Mesendoderm (in vitro differentiated cells): ENCODE measurements around the gene SHROOM3.

Experiments used
- DNase-seq: peaks from one replicate; pipeline ENCODE4 v3.0.0; 2013
- H2AK5ac ChIP-seq: 2 replicates; pipeline ENCODE4 v1.6.1; 2013; ENCODE audit warnings: low read length, inconsistent platforms
- H2BK120ac ChIP-seq: 2 replicates; pipeline ENCODE4 v1.6.1; 2013; ENCODE audit warnings: low read depth, mild to moderate bottlenecking, low read length, moderate library complexity, mixed read lengths
- H2BK15ac ChIP-seq: replicated peaks from 2 replicates; pipeline ENCODE4 v1.6.1; 2013; ENCODE audit warnings: low read depth, mild to moderate bottlenecking, moderate library complexity
- H2BK5ac ChIP-seq: 2 replicates; pipeline ENCODE4 v1.6.1; 2013; ENCODE audit warnings: low read length, inconsistent platforms
- H3K18ac ChIP-seq: 2 replicates; pipeline ENCODE4 v1.6.1; 2013; ENCODE audit warnings: mild to moderate bottlenecking, low read length, mixed read lengths
- H3K23ac ChIP-seq: one replicate; pipeline ENCODE4 v1.6.1; 2013; ENCODE audit warnings: low read length
- H3K27ac ChIP-seq: 2 replicates; pipeline ENCODE4 v1.5.1; 2013; ENCODE audit warnings: low read depth, mild to moderate bottlenecking, inconsistent platforms, low read length, moderate library complexity
- H3K27me3 ChIP-seq: 2 replicates; pipeline ENCODE4 v1.6.1; 2013; ENCODE audit warnings: low read length, control low read depth, mild to moderate bottlenecking, inconsistent platforms; ENCODE audit not compliant: insufficient read depth, poor library complexity
- H3K36me3 ChIP-seq: 2 replicates; pipeline ENCODE4 v1.6.1; 2013; ENCODE audit warnings: low read length, inconsistent platforms; ENCODE audit not compliant: control insufficient read depth, insufficient read depth
- H3K4ac ChIP-seq: one replicate; pipeline ENCODE4 v1.6.1; 2013; ENCODE audit warnings: low read depth, mild to moderate bottlenecking, low read length, moderate library complexity
- H3K4me1 ChIP-seq: 2 replicates; pipeline ENCODE4 v1.6.1; 2013; ENCODE audit warnings: low read depth, low read length, inconsistent platforms; ENCODE audit not compliant: control insufficient read depth
- H3K4me2 ChIP-seq: 2 replicates; pipeline ENCODE4 v1.6.1; 2013; ENCODE audit warnings: low read length
- H3K4me3 ChIP-seq: 2 replicates; pipeline ENCODE4 v1.5.1; 2013; ENCODE audit warnings: mild to moderate bottlenecking, low read length
- H3K56ac ChIP-seq: one replicate; pipeline ENCODE4 v1.6.1; 2013; ENCODE audit warnings: low read length
- H3K79me1 ChIP-seq: 2 replicates; pipeline ENCODE4 v1.6.1; 2013; ENCODE audit warnings: low read length, inconsistent platforms
- H3K79me2 ChIP-seq: 2 replicates; pipeline ENCODE4 v1.6.1; 2013; ENCODE audit warnings: mild to moderate bottlenecking, low read length; ENCODE audit not compliant: control insufficient read depth, insufficient read depth
- H3K9ac ChIP-seq: 2 replicates; pipeline ENCODE4 v1.6.1; 2013; ENCODE audit warnings: low read length, inconsistent platforms
- H4K5ac ChIP-seq: one replicate; pipeline ENCODE4 v1.6.1; 2013; ENCODE audit warnings: low read length
- H4K8ac ChIP-seq: one replicate; pipeline ENCODE4 v1.6.1; 2013; ENCODE audit warnings: low read depth, mild to moderate bottlenecking, control low read depth, low read length, moderate library complexity
- WGBS: extraction: QIAGEN DNeasy Blood & Tissue Kit; methylation state at CpG from one replicate; pipeline ENCODE4 v1.1.7; 2013; ENCODE audit warnings: low lambda C conversion rate, missing lambda C conversion rate; ENCODE audit not compliant: insufficient coverage; ENCODE audit errors: extremely low coverage; 5-methylcytosine and 5-hydroxymethylcytosine counted together

SHROOM3 gene

DNA sequence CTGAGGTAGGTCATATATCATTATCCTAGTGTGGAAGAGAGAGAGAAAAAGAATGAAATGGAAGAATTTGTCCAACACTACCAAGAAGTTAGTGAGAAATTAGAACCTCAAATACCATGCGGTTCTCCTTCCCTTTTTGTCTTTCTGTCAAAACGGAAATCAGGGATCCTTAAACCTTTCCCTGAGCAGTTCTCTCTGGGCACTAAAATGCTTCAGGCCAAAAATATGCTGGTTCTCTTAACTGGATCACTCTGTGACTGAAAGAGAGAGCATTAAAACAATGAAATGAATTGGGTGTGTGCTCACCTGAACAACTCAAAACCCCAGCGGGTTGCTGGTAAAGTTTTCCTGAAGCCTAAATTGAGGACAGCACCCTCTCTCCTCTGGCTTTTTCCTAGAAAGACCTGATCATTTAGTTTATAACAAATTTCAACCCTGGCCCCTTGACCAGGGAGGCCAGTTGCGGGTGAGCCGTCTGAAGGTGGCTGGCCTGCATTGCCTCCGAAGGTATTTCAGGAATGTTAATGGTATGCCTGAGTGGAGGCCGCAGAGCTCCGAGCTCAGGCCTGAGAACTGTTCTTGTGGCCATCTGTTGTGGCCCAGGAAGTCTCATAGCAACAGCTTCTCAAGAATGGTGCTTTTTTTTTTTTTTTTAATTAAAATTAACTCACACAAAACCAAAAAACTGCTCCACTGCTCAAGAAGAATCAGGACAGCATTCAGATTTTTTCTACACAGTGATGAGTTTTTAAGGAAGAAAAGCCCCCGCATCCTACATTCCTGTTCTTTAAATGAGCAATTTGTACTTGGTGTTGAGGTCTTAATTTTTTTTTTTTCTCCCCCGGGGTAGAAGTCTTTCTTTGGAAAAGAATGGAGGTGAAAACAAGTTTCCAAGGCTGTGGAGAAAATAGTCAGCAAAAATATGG lies 155.1 kb downstream of the SHROOM3 start:
- H3K4me2 ChIP-seq: no peak overlapping the region
- peak overlapping the region; percentile 95 for H3K27ac ChIP-seq
- H2BK120ac ChIP-seq: no peak overlapping the region
- peaks cover 11% of the 10 kb centered on the region for H3K4me1 ChIP-seq
- H3K36me3 ChIP-seq: no peaks in the 10 kb centered on the region
- no peak overlapping the region for H4K5ac ChIP-seq
- no peaks in the 10 kb centered on the region for H3K79me1 ChIP-seq
- peak overlapping the region; percentile 72 for H2BK5ac ChIP-seq
- no peak overlapping the region for H3K9ac ChIP-seq
- H3K18ac ChIP-seq: peak overlapping the region; percentile 98
- H3K4ac ChIP-seq: peak overlapping the region; percentile 27
- no peak overlapping the region for H3K4me3 ChIP-seq
- no peak overlapping the region for H4K8ac ChIP-seq
- no peaks in the 10 kb centered on the region for H3K79me2 ChIP-seq
- no peaks in the 10 kb centered on the region for H3K27me3 ChIP-seq
- H2BK15ac ChIP-seq: peak overlapping the region; percentile 98
- no CpG with 5 or more reads among the region's 10 CpGs for WGBS
- no peak overlapping the region for H3K23ac ChIP-seq
- DNase-seq: peak; percentile 99
- H2AK5ac ChIP-seq: no peak overlapping the region
- H3K56ac ChIP-seq: peak overlapping the region; percentile 53

DNA sequence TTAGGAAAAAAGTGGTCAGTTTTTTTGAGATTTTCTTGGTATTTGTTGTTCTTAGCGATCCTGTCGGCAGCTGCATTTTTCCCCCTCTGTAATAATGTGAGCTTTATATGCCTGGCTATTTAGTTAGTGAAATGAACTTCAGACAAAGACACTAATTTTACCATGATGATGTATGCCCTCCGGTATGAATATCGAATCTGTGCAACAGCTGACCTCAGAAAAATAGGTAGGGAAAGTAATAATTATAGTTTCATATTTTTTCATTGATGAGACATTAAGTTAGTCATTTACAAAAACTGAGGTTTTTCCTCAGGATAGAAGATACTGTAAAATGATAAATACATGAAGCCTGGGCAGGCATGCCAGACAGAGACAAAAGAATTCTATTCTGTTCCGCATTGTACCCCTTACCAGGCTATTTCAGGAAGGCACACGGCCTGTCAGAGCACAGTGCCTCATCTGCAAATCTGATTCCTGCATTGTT lies 155.8 kb downstream of the SHROOM3 start:
- no peak overlapping the region for H2BK120ac ChIP-seq
- H4K5ac ChIP-seq: no peak overlapping the region
- no peak overlapping the region for H3K4me3 ChIP-seq
- peaks cover 11% of the 10 kb centered on the region for H3K4me1 ChIP-seq
- no peak overlapping the region for H2BK5ac ChIP-seq
- no peak overlapping the region for H4K8ac ChIP-seq
- peak overlapping the region; percentile 51 for H3K18ac ChIP-seq
- peak overlapping the region; percentile 98 for H2BK15ac ChIP-seq
- no peak overlapping the region for H3K23ac ChIP-seq
- H3K4me2 ChIP-seq: no peak overlapping the region
- H3K56ac ChIP-seq: no peak overlapping the region
- no peak overlapping the region for H3K4ac ChIP-seq
- DNase-seq: no peak
- H3K27ac ChIP-seq: peak overlapping the region; percentile 60
- no peaks in the 10 kb centered on the region for H3K27me3 ChIP-seq
- H3K36me3 ChIP-seq: no peaks in the 10 kb centered on the region
- WGBS: no CpG with 5 or more reads among the region's 6 CpGs
- H3K9ac ChIP-seq: no peak overlapping the region
- no peak overlapping the region for H2AK5ac ChIP-seq
- H3K79me2 ChIP-seq: no peaks in the 10 kb centered on the region
- H3K79me1 ChIP-seq: no peaks in the 10 kb centered on the region

DNA sequence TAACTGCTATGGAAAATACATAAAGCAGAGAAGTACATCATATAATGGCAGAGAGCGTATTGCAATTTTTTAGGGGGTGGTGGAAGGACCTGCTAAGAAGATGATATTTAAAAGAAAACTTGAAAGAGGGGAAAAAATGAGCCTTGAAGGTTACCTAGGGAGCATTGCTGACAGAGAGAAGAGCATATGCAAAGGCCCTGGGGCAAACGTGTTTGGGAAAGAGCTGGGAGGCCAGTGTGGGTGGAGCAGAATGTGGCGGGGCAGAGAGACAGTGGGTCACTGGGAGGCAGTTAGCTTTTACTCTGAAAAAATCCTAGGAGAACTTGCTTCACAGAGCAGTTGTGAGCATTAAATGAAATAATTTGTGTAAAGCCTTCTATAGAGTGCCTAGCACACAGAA lies 157.0 kb downstream of the SHROOM3 start:
- Histone ChIP-seq H3K4me2 (no peak overlapping the region), H2BK5ac (no peak overlapping the region), H3K4me3 (no peak overlapping the region), H3K4ac (no peak overlapping the region), H3K27me3 (no peaks in the 10 kb centered on the region), H3K79me2 (no peaks in the 10 kb centered on the region), H2AK5ac (no peak overlapping the region), H2BK15ac (no peak overlapping the region), H3K36me3 (no peaks in the 10 kb centered on the region), H3K27ac (no peak overlapping the region), H3K79me1 (no peaks in the 10 kb centered on the region), H4K8ac (no peak overlapping the region), H3K56ac (no peak overlapping the region), H4K5ac (no peak overlapping the region), H3K9ac (no peak overlapping the region), H2BK120ac (no peak overlapping the region), H3K23ac (no peak overlapping the region), H3K4me1 (peaks cover 9% of the 10 kb centered on the region), H3K18ac (no peak overlapping the region)
- no peak for DNase-seq
- WGBS: no CpG with 5 or more reads among the region's 3 CpGs

DNA sequence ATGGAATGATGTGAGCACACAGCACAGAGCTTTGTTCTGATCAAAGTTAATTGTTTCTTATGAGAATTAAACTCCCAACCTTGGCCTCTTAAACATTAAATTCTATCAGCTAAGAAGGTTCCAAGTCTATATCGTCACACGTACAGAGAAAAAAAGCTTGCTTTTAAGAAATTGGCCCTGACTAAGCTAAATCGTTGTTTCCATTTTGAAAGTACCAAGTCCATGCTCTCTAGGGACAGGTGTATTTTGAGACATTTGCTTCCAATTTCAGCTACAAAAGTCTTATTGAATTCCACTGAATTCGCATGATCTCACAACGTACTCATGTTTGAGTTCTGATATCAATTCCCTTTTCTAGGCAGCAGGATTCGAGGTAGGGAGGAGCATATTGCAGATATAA lies 157.4 kb downstream of the SHROOM3 start:
- no peaks in the 10 kb centered on the region for H3K79me1 ChIP-seq

DNA sequence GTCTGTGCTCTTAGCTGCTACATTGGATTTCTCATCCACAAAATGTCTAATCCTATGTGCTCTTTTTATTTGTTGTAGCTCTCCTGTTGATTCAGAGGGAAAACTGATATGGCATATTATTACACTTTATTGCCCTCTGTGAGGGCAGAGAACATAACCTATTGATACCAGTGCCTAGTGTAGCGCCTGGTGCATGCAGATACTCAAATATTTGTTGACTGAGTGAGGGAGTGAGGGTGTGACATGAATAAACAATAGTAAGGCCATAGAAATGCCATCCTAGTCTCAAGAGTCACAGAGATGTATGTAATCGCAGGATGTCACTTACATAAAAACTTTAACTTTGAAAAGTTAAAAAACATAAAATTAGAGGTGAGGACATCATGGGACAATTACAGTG lies 159.1 kb downstream of the SHROOM3 start:
- DNase-seq: no peak
- H3K18ac ChIP-seq: no peak overlapping the region
- no peak overlapping the region for H2BK5ac ChIP-seq
- H3K4me2 ChIP-seq: no peak overlapping the region
- no peak overlapping the region for H3K9ac ChIP-seq
- no peak overlapping the region for H4K5ac ChIP-seq
- no peaks in the 10 kb centered on the region for H3K79me2 ChIP-seq
- H2AK5ac ChIP-seq: no peak overlapping the region
- H3K27ac ChIP-seq: no peak overlapping the region
- no peak overlapping the region for H3K4ac ChIP-seq
- H2BK120ac ChIP-seq: no peak overlapping the region
- H4K8ac ChIP-seq: no peak overlapping the region
- peaks cover 5% of the 10 kb centered on the region for H3K4me1 ChIP-seq
- no peaks in the 10 kb centered on the region for H3K27me3 ChIP-seq
- no peaks in the 10 kb centered on the region for H3K79me1 ChIP-seq
- no CpG with 5 or more reads among the region's 2 CpGs for WGBS
- H3K4me3 ChIP-seq: no peak overlapping the region
- H3K56ac ChIP-seq: no peak overlapping the region
- H2BK15ac ChIP-seq: no peak overlapping the region
- no peaks in the 10 kb centered on the region for H3K36me3 ChIP-seq
- H3K23ac ChIP-seq: no peak overlapping the region

More for the DNA sequence above, 157.4 kb downstream of the SHROOM3 start:
- H2AK5ac ChIP-seq: no peak overlapping the region
- H3K4me2 ChIP-seq: no peak overlapping the region
- no CpG with 5 or more reads among the region's 6 CpGs for WGBS
- no peak overlapping the region for H3K4me3 ChIP-seq
- no peaks in the 10 kb centered on the region for H3K27me3 ChIP-seq
- H3K79me2 ChIP-seq: no peaks in the 10 kb centered on the region
- H3K56ac ChIP-seq: no peak overlapping the region
- no peak overlapping the region for H2BK120ac ChIP-seq
- no peak overlapping the region for H4K5ac ChIP-seq
- no peaks in the 10 kb centered on the region for H3K36me3 ChIP-seq
- no peak overlapping the region for H2BK5ac ChIP-seq
- H3K4me1 ChIP-seq: peaks cover 9% of the 10 kb centered on the region
- H3K18ac ChIP-seq: no peak overlapping the region
- no peak overlapping the region for H2BK15ac ChIP-seq
- H3K27ac ChIP-seq: no peak overlapping the region
- no peak for DNase-seq
- H3K4ac ChIP-seq: no peak overlapping the region
- no peak overlapping the region for H3K9ac ChIP-seq
- no peak overlapping the region for H3K23ac ChIP-seq
- no peak overlapping the region for H4K8ac ChIP-seq
